ENCODE measurements around the gene STX18. TPM values are rescaled to one million over a fixed set of nuclear protein-coding genes. Genes with fewer than 3 reads are reported as not detected.

Gene STX18
- total RNA-seq, 3 donors from 2014 or later (not counting 1 experiment from before 2014, with no cell fraction given), result 23.1 to 32.8 (median 29.0) TPM

- no peak for TF ChIP-seq CTCF (IDR thresholded peaks at IDR 0.05)
- Histone ChIP-seq H3K27ac (ENCODE audit: low read length) (no peak overlapping the region), H3K36me3 (ENCODE audit: control insufficient read depth, insufficient read depth, low read length) (no peaks in the 10 kb centered on the region), H3K9me3 (ENCODE audit: control insufficient read depth, insufficient read depth, low read length) (no peaks in the 10 kb centered on the region), H3K4me1 (ENCODE audit: control insufficient read depth, insufficient read depth, low read length) (no peaks in the 10 kb centered on the region), H3K4me3 (ENCODE audit: low read length) (no peak overlapping the region), H3K27me3 (ENCODE audit: control insufficient read depth, insufficient read depth, low read length) (no peaks in the 10 kb centered on the region)
- Mint-ChIP-seq H3K27me3 (ENCODE audit: low read depth in 2 of 2) (no peaks in the 10 kb centered on the region), H3K9me3 (no peaks in the 10 kb centered on the region), H3K4me1 (peaks cover 28 to 56% of the 10 kb centered on the region in 2 donors), H3K36me3 (no peaks in the 10 kb centered on the region), H3K4me3 (no peak overlapping the region), H3K27ac (no peak overlapping the region)
- no peak for ATAC-seq
- DNase-seq, result no peak
- intact Hi-C loops (cut with micrococcal nuclease), result no loop called here
Observed at GRCh38 chr4:4535590-4535989, 6.3 kb downstream of the STX18 start.

- no peak for TF ChIP-seq CTCF (IDR thresholded peaks at IDR 0.05)
- no peaks in the 10 kb centered on the region for H3K9me3 ChIP-seq (ENCODE audit: control insufficient read depth, insufficient read depth, low read length)
- no peaks in the 10 kb centered on the region for H3K4me1 ChIP-seq (ENCODE audit: control insufficient read depth, insufficient read depth, low read length)
- H3K36me3 Mint-ChIP-seq, result no peaks in the 10 kb centered on the region
- ATAC-seq (no peak), DNase-seq (no peak)
- H3K27me3 Mint-ChIP-seq (ENCODE audit: low read depth in 2 of 2), result no peaks in the 10 kb centered on the region
- WGBS (ENCODE audit: insufficient coverage), result 99% methylated on average over 9 of the region's 9 CpGs
- intact Hi-C loops (cut with micrococcal nuclease), result no loop called here
- no peaks in the 10 kb centered on the region for H3K9me3 Mint-ChIP-seq
- H3K36me3 ChIP-seq (ENCODE audit: control insufficient read depth, insufficient read depth, low read length), result no peaks in the 10 kb centered on the region
- no peak overlapping the region for H3K4me3 Mint-ChIP-seq
- H3K27me3 ChIP-seq (ENCODE audit: control insufficient read depth, insufficient read depth, low read length), result no peaks in the 10 kb centered on the region
- H3K4me3 ChIP-seq (ENCODE audit: low read length), result no peak overlapping the region
- H3K27ac ChIP-seq (ENCODE audit: low read length), result no peak overlapping the region
- H3K27ac Mint-ChIP-seq, result no peak overlapping the region
- peaks cover 18 to 46% of the 10 kb centered on the region in 2 donors for H3K4me1 Mint-ChIP-seq
Observed at GRCh38 chr4:4534515-4535145, 7.2 kb downstream of the STX18 start.

GRCh38 chr4:4533461-4534169, 8.2 kb downstream of the STX18 start:
- Mint-ChIP-seq H3K36me3 (no peaks in the 10 kb centered on the region), H3K27me3 (ENCODE audit: low read depth in 2 of 2) (no peaks in the 10 kb centered on the region), H3K4me1 (peaks cover 14 to 36% of the 10 kb centered on the region in 2 donors), H3K9me3 (no peaks in the 10 kb centered on the region), H3K4me3 (no peak overlapping the region), H3K27ac (no peak overlapping the region)
- ATAC-seq (no peak), DNase-seq (no peak)
- WGBS (ENCODE audit: insufficient coverage), result 94% methylated on average over 8 of the region's 8 CpGs
- TF ChIP-seq CTCF (IDR thresholded peaks at IDR 0.05), result no peak
- no peak overlapping the region for H3K4me3 ChIP-seq (ENCODE audit: low read length)
- intact Hi-C loops (cut with micrococcal nuclease), result no loop called here
- no peaks in the 10 kb centered on the region for H3K27me3 ChIP-seq (ENCODE audit: control insufficient read depth, insufficient read depth, low read length)
- H3K4me1 ChIP-seq (ENCODE audit: control insufficient read depth, insufficient read depth, low read length), result no peaks in the 10 kb centered on the region
- H3K9me3 ChIP-seq (ENCODE audit: control insufficient read depth, insufficient read depth, low read length), result no peaks in the 10 kb centered on the region
- no peak overlapping the region for H3K27ac ChIP-seq (ENCODE audit: low read length)
- peaks cover under 1% of the 10 kb centered on the region for H3K36me3 ChIP-seq (ENCODE audit: control insufficient read depth, insufficient read depth, low read length)
